HepG2 (cell line): ENCODE data around the gene CENATAC. TPM values are rescaled to one million over a fixed set of nuclear protein-coding genes. Genes with fewer than 3 reads are reported as not detected.

ENCODE experiments used
- BRCA1 ChIP-seq: sonication (generic); formaldehyde crosslinking; IDR thresholded peaks from 2 replicates; pipeline ENCODE4 v1.4.0; 2020; ENCODE audit warnings: missing genetic modification reagents
- CCDC6 ChIP-seq: sonication (generic); formaldehyde crosslinking; IDR thresholded peaks from 2 replicates; pipeline ENCODE4 v1.8.1; 2022; ENCODE audit warnings: mild to moderate bottlenecking, missing genetic modification reagents, moderate library complexity
- DR1 ChIP-seq: sonication (generic); formaldehyde crosslinking; IDR thresholded peaks from 2 replicates; pipeline ENCODE4 v1.8.0; 2021; ENCODE audit warnings: mild to moderate bottlenecking, missing genetic modification reagents, inconsistent platforms
- NR2F6 ChIP-seq, 2 experiments: IDR thresholded peaks; 2 replicates each; pipeline ENCODE4 v1.6.1; 2016; ENCODE audit warnings: antibody characterized with exemption in 1 of 2, mild to moderate bottlenecking in 1 of 2
- REL ChIP-seq: sonication (generic); formaldehyde crosslinking; conservative IDR thresholded peaks from 2 replicates; pipeline ENCODE4 v1.8.0; 2022; ENCODE audit warnings: mild to moderate bottlenecking, missing genetic modification reagents, moderate library complexity
- SAP130 ChIP-seq: IDR thresholded peaks from 2 replicates; pipeline ENCODE4 v1.6.1; 2016; ENCODE audit warnings: low read depth
- THAP11 ChIP-seq: IDR thresholded peaks from 2 replicates; pipeline ENCODE4 v1.6.1; 2016; ENCODE audit warnings: missing biosample characterization, missing genetic modification reagents
- ZBTB8A ChIP-seq: sonication (generic); formaldehyde crosslinking; IDR thresholded peaks from 2 replicates; pipeline ENCODE4 v1.4.0; 2020; ENCODE audit warnings: mild to moderate bottlenecking, low read depth, missing genetic modification reagents, borderline replicate concordance
- ZNF143 ChIP-seq: sonication (generic); formaldehyde crosslinking; IDR thresholded peaks from 2 replicates; pipeline ENCODE4 v1.4.0; 2020; ENCODE audit warnings: missing genetic modification reagents
- ZNF354B ChIP-seq: sonication (generic); formaldehyde crosslinking; IDR thresholded peaks from 2 replicates; pipeline ENCODE4 v1.8.0; 2022; ENCODE audit warnings: mild to moderate bottlenecking, missing genetic modification reagents
- ZNF383 ChIP-seq: sonication (generic); formaldehyde crosslinking; IDR thresholded peaks from 2 replicates; pipeline ENCODE4 v1.4.0; 2020; ENCODE audit warnings: missing genetic modification reagents, mild to moderate bottlenecking, borderline replicate concordance
- ZNF589 ChIP-seq: sonication (generic); formaldehyde crosslinking; conservative IDR thresholded peaks from 2 replicates; pipeline ENCODE4 v1.8.0; 2022; ENCODE audit warnings: mild to moderate bottlenecking, moderate library complexity, missing genetic modification reagents
- ZSCAN22 ChIP-seq: sonication (generic); formaldehyde crosslinking; IDR thresholded peaks from 2 replicates; pipeline ENCODE4 v1.4.0; 2020; ENCODE audit warnings: mild to moderate bottlenecking, missing genetic modification reagents
- polyA plus RNA-seq, 8 experiments: library from polyadenylated mRNA; depleted of rRNA in 3 of 8; stranded (reverse) in 7 of 8; unstranded in 1 of 8; fragments of >200 nt; fragmentation: Illumina TruSeq in 4 of 8; extraction: Trizol in 4 of 8; gene quantifications; 2 replicates each; pipeline versions ENCODE4 v1.2.1 to v1.2.3, GENCODE V29; 2011 to 2016; ENCODE audit warnings: low read depth in 4 of 8, missing spikeins in 1 of 8, mixed read lengths in 1 of 8; ENCODE audit not compliant: insufficient read depth in 1 of 8
- total RNA-seq, 5 experiments: library from RNA; depleted of rRNA; stranded (reverse); fragments of >200 nt; fragmentation: Illumina TruSeq; extraction: Trizol; gene quantifications; 2 replicates each; pipeline ENCODE4 v1.2.3, GENCODE V29; 2016; ENCODE audit warnings: low read depth in 1 of 5
- TF ChIP-seq, protein P1 (sequence below): sonication (generic); formaldehyde crosslinking; IDR thresholded peaks from 2 replicates; pipeline ENCODE4 v1.4.0; 2020; ENCODE audit warnings: missing genetic modification reagents
- TF ChIP-seq, protein P2 (sequence below): sonication (generic); formaldehyde crosslinking; IDR thresholded peaks from 2 replicates; pipeline ENCODE4 v1.5.1; 2020; ENCODE audit warnings: mild to moderate bottlenecking, moderate library complexity, missing genetic modification reagents
- TF ChIP-seq, protein P3 (sequence below): IDR thresholded peaks from 2 replicates; pipeline ENCODE4 v1.6.1; 2016
- TF ChIP-seq, protein P4 (sequence below): sonication (generic); formaldehyde crosslinking; IDR thresholded peaks from 2 replicates; pipeline ENCODE4 v1.9.0; 2021; ENCODE audit warnings: missing genetic modification reagents, borderline replicate concordance
- TF ChIP-seq, protein P5 (sequence below): sonication (generic); formaldehyde crosslinking; IDR thresholded peaks from 2 replicates; pipeline ENCODE4 v1.4.0; 2020; ENCODE audit warnings: mild to moderate bottlenecking, missing genetic modification reagents

Gene CENATAC
- total and polyA plus RNA-seq, 2 of the 13 experiments (the other 11 are each of a cell fraction or from before 2014, with no cell fraction given), result 21.7 to 25.0 TPM

DNA sequence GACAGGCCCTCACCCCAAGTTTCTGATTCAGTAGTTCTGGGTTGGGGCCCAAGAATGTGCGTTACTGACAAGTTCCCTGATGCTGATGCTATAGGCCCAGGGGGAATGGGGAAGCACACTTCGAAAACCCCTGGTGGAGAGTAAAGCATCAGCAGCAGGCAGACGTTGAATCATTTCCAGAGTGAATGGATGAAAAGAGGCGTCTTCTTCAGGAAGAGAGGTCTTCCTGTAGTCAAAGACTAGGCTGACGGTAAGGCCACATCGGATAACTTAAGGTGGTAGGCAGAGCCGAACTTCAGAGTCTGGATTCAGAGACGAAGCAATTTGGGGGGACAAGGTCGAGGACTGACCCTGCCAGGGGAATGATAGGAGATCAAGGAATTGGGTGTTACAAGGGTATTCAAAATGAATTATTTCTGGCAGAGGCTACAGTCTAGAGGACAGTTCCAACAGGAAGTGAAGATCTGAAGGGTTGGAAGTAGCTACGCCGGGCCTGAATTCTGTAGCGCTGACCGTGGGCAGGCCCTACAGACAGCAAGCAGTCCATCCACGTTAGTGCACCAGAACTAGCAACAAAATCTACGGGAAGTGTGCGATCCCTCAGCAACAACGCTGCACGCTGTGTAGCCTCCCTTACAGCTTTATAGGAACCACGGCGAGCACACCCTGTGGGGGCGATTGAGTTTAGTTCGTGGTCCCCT lies 862 bp upstream of the CENATAC start (continued):
- TF ChIP-seq, protein P1, sequence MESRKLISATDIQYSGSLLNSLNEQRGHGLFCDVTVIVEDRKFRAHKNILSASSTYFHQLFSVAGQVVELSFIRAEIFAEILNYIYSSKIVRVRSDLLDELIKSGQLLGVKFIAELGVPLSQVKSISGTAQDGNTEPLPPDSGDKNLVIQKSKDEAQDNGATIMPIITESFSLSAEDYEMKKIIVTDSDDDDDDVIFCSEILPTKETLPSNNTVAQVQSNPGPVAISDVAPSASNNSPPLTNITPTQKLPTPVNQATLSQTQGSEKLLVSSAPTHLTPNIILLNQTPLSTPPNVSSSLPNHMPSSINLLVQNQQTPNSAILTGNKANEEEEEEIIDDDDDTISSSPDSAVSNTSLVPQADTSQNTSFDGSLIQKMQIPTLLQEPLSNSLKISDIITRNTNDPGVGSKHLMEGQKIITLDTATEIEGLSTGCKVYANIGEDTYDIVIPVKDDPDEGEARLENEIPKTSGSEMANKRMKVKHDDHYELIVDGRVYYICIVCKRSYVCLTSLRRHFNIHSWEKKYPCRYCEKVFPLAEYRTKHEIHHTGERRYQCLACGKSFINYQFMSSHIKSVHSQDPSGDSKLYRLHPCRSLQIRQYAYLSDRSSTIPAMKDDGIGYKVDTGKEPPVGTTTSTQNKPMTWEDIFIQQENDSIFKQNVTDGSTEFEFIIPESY (CRISPR knock-in tag), result no peak
- TF ChIP-seq ZNF143 (CRISPR knock-in tag), result no peak
- no peak for TF ChIP-seq SAP130 (CRISPR knock-in tag)
- TF ChIP-seq NR2F6 (IDR thresholded peaks at IDR 0.05), result no peak
- no peak for TF ChIP-seq NR2F6 (CRISPR knock-in tag; IDR thresholded peaks at IDR 0.05)
- TF ChIP-seq, protein P2, sequence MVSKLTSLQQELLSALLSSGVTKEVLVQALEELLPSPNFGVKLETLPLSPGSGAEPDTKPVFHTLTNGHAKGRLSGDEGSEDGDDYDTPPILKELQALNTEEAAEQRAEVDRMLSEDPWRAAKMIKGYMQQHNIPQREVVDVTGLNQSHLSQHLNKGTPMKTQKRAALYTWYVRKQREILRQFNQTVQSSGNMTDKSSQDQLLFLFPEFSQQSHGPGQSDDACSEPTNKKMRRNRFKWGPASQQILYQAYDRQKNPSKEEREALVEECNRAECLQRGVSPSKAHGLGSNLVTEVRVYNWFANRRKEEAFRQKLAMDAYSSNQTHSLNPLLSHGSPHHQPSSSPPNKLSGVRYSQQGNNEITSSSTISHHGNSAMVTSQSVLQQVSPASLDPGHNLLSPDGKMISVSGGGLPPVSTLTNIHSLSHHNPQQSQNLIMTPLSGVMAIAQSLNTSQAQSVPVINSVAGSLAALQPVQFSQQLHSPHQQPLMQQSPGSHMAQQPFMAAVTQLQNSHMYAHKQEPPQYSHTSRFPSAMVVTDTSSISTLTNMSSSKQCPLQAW, result no peak; the same call in 1 of the 2 replicates
- no peak for TF ChIP-seq ZSCAN22
- TF ChIP-seq, protein P3, sequence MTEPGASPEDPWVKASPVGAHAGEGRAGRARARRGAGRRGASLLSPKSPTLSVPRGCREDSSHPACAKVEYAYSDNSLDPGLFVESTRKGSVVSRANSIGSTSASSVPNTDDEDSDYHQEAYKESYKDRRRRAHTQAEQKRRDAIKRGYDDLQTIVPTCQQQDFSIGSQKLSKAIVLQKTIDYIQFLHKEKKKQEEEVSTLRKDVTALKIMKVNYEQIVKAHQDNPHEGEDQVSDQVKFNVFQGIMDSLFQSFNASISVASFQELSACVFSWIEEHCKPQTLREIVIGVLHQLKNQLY (CRISPR knock-in tag), result no peak
- no peak for TF ChIP-seq REL (CRISPR knock-in tag)
- no peak for TF ChIP-seq ZNF354B (CRISPR knock-in tag)
- no peak for TF ChIP-seq DR1
- TF ChIP-seq ZNF589 (CRISPR knock-in tag), result no peak
- TF ChIP-seq CCDC6 (CRISPR knock-in tag), result 0 out of 2 replicates have a peak, but pooled peaks have one; percentile 33
- TF ChIP-seq, protein P4, sequence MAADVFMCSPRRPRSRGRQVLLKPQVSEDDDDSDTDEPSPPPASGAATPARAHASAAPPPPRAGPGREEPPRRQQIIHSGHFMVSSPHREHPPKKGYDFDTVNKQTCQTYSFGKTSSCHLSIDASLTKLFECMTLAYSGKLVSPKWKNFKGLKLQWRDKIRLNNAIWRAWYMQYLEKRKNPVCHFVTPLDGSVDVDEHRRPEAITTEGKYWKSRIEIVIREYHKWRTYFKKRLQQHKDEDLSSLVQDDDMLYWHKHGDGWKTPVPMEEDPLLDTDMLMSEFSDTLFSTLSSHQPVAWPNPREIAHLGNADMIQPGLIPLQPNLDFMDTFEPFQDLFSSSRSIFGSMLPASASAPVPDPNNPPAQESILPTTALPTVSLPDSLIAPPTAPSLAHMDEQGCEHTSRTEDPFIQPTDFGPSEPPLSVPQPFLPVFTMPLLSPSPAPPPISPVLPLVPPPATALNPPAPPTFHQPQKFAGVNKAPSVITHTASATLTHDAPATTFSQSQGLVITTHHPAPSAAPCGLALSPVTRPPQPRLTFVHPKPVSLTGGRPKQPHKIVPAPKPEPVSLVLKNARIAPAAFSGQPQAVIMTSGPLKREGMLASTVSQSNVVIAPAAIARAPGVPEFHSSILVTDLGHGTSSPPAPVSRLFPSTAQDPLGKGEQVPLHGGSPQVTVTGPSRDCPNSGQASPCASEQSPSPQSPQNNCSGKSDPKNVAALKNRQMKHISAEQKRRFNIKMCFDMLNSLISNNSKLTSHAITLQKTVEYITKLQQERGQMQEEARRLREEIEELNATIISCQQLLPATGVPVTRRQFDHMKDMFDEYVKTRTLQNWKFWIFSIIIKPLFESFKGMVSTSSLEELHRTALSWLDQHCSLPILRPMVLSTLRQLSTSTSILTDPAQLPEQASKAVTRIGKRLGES (CRISPR knock-in tag), result no peak
- no peak for TF ChIP-seq ZBTB8A
- TF ChIP-seq BRCA1 (CRISPR knock-in tag), result no peak; the same call in 1 of the 2 replicates
- TF ChIP-seq ZNF383, result no peak
- TF ChIP-seq, protein P5, sequence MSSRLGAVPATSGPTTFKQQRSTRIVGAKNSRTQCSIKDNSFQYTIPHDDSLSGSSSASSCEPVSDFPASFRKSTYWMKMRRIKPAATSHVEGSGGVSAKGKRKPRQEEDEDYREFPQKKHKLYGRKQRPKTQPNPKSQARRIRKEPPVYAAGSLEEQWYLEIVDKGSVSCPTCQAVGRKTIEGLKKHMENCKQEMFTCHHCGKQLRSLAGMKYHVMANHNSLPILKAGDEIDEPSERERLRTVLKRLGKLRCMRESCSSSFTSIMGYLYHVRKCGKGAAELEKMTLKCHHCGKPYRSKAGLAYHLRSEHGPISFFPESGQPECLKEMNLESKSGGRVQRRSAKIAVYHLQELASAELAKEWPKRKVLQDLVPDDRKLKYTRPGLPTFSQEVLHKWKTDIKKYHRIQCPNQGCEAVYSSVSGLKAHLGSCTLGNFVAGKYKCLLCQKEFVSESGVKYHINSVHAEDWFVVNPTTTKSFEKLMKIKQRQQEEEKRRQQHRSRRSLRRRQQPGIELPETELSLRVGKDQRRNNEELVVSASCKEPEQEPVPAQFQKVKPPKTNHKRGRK (CRISPR knock-in tag), result no peak
- TF ChIP-seq THAP11 (CRISPR knock-in tag), result no peak
